Loucy (cell line): Measurements from ENCODE around the gene NID2.

Experiments
- EZH2phosphoT487 ChIP-seq: fragments of 200-600 bp; IDR thresholded peaks from 2 replicates; pipeline ENCODE4 v1.6.1; 2018; ENCODE audit warnings: antibody characterized with exemption, mild to moderate bottlenecking, moderate library complexity, borderline replicate concordance
- TF ChIP-seq, protein P1 (sequence below): fragments of 200-600 bp; sonication (generic); conservative IDR thresholded peaks from 2 replicates; pipeline ENCODE4 v1.5.1; 2014; ENCODE audit warnings: mild to moderate bottlenecking, antibody characterized with exemption, low read length

DNA sequence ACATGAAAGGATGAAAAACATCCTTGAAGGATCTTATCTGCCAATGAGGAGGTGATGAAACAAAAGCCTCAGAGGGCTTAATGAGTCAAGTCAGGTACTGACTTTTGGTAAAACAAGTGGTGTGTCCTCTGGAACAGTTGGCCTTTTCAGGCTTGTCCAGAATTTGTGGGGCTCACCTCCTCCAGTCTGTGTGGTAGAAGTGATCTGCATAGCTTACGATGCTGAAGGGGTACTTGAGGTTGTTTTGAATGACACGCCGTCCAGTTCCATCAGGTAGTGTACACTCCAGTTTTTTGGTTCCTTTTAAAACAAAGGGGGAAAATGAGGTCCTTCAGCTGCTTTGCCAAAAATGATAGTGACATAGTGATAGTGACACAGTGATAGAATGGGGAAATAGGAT is 62.5 kb downstream of the NID2 start:
- TF ChIP-seq, protein P1, sequence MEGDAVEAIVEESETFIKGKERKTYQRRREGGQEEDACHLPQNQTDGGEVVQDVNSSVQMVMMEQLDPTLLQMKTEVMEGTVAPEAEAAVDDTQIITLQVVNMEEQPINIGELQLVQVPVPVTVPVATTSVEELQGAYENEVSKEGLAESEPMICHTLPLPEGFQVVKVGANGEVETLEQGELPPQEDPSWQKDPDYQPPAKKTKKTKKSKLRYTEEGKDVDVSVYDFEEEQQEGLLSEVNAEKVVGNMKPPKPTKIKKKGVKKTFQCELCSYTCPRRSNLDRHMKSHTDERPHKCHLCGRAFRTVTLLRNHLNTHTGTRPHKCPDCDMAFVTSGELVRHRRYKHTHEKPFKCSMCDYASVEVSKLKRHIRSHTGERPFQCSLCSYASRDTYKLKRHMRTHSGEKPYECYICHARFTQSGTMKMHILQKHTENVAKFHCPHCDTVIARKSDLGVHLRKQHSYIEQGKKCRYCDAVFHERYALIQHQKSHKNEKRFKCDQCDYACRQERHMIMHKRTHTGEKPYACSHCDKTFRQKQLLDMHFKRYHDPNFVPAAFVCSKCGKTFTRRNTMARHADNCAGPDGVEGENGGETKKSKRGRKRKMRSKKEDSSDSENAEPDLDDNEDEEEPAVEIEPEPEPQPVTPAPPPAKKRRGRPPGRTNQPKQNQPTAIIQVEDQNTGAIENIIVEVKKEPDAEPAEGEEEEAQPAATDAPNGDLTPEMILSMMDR: no peak
- TF ChIP-seq EZH2phosphoT487: no peak
